ENCODE measurements around the gene STAU1. TPM values are rescaled to one million over a fixed set of nuclear protein-coding genes. Genes with fewer than 3 reads are reported as not detected.

STAU1 gene
- total and polyA plus RNA-seq, 4 donors, result 53.5 to 89.2 (median 65.2) TPM

- TF ChIP-seq, protein P1, sequence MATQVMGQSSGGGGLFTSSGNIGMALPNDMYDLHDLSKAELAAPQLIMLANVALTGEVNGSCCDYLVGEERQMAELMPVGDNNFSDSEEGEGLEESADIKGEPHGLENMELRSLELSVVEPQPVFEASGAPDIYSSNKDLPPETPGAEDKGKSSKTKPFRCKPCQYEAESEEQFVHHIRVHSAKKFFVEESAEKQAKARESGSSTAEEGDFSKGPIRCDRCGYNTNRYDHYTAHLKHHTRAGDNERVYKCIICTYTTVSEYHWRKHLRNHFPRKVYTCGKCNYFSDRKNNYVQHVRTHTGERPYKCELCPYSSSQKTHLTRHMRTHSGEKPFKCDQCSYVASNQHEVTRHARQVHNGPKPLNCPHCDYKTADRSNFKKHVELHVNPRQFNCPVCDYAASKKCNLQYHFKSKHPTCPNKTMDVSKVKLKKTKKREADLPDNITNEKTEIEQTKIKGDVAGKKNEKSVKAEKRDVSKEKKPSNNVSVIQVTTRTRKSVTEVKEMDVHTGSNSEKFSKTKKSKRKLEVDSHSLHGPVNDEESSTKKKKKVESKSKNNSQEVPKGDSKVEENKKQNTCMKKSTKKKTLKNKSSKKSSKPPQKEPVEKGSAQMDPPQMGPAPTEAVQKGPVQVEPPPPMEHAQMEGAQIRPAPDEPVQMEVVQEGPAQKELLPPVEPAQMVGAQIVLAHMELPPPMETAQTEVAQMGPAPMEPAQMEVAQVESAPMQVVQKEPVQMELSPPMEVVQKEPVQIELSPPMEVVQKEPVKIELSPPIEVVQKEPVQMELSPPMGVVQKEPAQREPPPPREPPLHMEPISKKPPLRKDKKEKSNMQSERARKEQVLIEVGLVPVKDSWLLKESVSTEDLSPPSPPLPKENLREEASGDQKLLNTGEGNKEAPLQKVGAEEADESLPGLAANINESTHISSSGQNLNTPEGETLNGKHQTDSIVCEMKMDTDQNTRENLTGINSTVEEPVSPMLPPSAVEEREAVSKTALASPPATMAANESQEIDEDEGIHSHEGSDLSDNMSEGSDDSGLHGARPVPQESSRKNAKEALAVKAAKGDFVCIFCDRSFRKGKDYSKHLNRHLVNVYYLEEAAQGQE (IDR thresholded peaks at IDR 0.05), result no peak
Observed at GRCh38 chr20:49237531-49237930, 49.4 kb upstream of the STAU1 start (continued).

DNA sequence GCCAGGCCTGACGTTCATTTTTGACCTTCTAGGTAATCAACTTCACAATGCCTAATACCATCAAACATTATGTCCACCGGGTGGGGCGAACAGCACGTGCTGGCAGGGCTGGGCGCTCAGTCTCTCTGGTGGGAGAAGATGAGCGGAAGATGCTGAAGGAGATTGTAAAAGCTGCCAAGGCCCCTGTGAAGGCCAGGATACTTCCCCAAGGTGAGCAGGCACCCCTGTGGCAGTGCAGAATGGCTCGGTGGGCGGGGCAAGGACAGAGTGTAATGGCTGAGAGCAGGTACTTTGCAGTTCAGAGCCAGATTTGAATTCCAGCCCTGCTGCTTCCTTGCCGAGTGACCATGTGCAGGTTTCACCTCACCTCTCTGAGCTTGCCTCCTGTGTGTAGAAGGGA, 48.2 kb upstream of the STAU1 start:
- H3K9me3 ChIP-seq (ENCODE audit: control insufficient read depth in 4 of 4, low read length in 3 of 4), result no peaks in the 10 kb centered on the region
- peaks cover 17 to 71% (median 62%) of the 10 kb centered on the region in 4 donors for H3K36me3 ChIP-seq (ENCODE audit: control insufficient read depth in 4 of 4, insufficient read depth in 3 of 4, low read depth in 1 of 4, low read length in 3 of 4)
- TF ChIP-seq EGR1 (IDR thresholded peaks at IDR 0.05; ENCODE audit: low read depth in 2 of 2) (no peak), ZBTB33 (IDR thresholded peaks at IDR 0.05) (no peak), SP1 (IDR thresholded peaks at IDR 0.05) (no peak)
- TF ChIP-seq, protein P2, sequence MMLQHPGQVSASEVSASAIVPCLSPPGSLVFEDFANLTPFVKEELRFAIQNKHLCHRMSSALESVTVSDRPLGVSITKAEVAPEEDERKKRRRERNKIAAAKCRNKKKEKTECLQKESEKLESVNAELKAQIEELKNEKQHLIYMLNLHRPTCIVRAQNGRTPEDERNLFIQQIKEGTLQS (IDR thresholded peaks at IDR 0.05), result no peak
- 94% methylated on average over 9 of the region's 9 CpGs for WGBS
- no peaks in the 10 kb centered on the region for H3K4me1 ChIP-seq (ENCODE audit: control insufficient read depth in 4 of 4, insufficient read depth in 4 of 4, low read length in 3 of 4)
- no peak overlapping the region for H3K4me3 ChIP-seq (ENCODE audit: low read depth in 1 of 3, low read length in 3 of 3)
- no peak for DNase-seq (ENCODE audit: low spot score)
- H3K27me3 ChIP-seq (ENCODE audit: control insufficient read depth in 4 of 4, insufficient read depth in 4 of 4, low read length in 3 of 4), result no peaks in the 10 kb centered on the region
- no peak overlapping the region for H3K9ac ChIP-seq (ENCODE audit: low read depth in 1 of 2, low read length in 2 of 2)
- no peak overlapping the region for H3K27ac ChIP-seq (ENCODE audit: low read depth in 1 of 2, low read length in 2 of 2)

DNA sequence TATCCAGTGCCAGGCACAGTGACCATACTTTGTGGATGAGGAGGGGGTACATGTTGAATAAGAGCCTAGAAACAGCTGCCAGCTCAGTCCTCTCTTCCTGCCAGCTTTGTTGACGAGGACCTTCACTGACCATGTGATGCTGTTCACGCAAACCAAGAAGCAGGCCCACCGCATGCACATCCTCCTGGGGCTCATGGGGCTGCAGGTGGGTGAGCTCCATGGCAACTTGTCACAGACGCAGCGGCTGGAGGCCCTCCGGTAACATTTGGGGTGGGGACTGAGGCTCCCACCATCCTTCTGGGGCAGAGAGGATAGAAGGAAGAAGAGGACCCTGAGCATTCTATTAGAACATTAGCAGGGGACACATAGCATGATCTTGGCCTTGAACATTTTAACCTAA, 46.7 kb upstream of the STAU1 start:
- peaks cover 22 to 79% (median 65%) of the 10 kb centered on the region in 4 donors for H3K36me3 ChIP-seq (ENCODE audit: control insufficient read depth in 4 of 4, insufficient read depth in 3 of 4, low read depth in 1 of 4, low read length in 3 of 4)
- no peak overlapping the region for H3K9ac ChIP-seq (ENCODE audit: low read depth in 1 of 2, low read length in 2 of 2)
- H3K9me3 ChIP-seq (ENCODE audit: control insufficient read depth in 4 of 4, low read length in 3 of 4), result no peaks in the 10 kb centered on the region
- no peak overlapping the region for H3K27ac ChIP-seq (ENCODE audit: low read depth in 1 of 2, low read length in 2 of 2)
- H3K27me3 ChIP-seq (ENCODE audit: control insufficient read depth in 4 of 4, insufficient read depth in 4 of 4, low read length in 3 of 4), result no peaks in the 10 kb centered on the region
- WGBS, result 97% methylated on average over 6 of the region's 6 CpGs
- no peak overlapping the region for H3K4me3 ChIP-seq (ENCODE audit: low read depth in 1 of 3, low read length in 3 of 3)
- TF ChIP-seq EGR1 (IDR thresholded peaks at IDR 0.05; ENCODE audit: low read depth in 2 of 2) (no peak), YY1 (IDR thresholded peaks at IDR 0.05) (no peak), TAF1 (conservative IDR thresholded peaks at IDR 0.05) (no peak)
- TF ChIP-seq, protein P3, sequence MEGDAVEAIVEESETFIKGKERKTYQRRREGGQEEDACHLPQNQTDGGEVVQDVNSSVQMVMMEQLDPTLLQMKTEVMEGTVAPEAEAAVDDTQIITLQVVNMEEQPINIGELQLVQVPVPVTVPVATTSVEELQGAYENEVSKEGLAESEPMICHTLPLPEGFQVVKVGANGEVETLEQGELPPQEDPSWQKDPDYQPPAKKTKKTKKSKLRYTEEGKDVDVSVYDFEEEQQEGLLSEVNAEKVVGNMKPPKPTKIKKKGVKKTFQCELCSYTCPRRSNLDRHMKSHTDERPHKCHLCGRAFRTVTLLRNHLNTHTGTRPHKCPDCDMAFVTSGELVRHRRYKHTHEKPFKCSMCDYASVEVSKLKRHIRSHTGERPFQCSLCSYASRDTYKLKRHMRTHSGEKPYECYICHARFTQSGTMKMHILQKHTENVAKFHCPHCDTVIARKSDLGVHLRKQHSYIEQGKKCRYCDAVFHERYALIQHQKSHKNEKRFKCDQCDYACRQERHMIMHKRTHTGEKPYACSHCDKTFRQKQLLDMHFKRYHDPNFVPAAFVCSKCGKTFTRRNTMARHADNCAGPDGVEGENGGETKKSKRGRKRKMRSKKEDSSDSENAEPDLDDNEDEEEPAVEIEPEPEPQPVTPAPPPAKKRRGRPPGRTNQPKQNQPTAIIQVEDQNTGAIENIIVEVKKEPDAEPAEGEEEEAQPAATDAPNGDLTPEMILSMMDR (IDR thresholded peaks at IDR 0.05; ENCODE audit: low read depth, low read length, missing input control), result no peak
- no peak for DNase-seq (ENCODE audit: low spot score)
- no peaks in the 10 kb centered on the region for H3K4me1 ChIP-seq (ENCODE audit: control insufficient read depth in 4 of 4, insufficient read depth in 4 of 4, low read length in 3 of 4)

Measured in liver (tissue), 9 donors.